NK-92 (cell line): ENCODE measurements around the gene KLHDC8A.
"Not testable (repeated sequence)": the region's sequence is repeated elsewhere in the genome, so short reads cannot be mapped to it uniquely, and the experiment has no call there.

Source experiments
- DNase-seq: peaks from one replicate; lab custom pipeline; 2025; ENCODE audit not compliant: unreplicated experiment; lab: John Stamatoyannopoulos, UW

Gene KLHDC8A

DNA sequence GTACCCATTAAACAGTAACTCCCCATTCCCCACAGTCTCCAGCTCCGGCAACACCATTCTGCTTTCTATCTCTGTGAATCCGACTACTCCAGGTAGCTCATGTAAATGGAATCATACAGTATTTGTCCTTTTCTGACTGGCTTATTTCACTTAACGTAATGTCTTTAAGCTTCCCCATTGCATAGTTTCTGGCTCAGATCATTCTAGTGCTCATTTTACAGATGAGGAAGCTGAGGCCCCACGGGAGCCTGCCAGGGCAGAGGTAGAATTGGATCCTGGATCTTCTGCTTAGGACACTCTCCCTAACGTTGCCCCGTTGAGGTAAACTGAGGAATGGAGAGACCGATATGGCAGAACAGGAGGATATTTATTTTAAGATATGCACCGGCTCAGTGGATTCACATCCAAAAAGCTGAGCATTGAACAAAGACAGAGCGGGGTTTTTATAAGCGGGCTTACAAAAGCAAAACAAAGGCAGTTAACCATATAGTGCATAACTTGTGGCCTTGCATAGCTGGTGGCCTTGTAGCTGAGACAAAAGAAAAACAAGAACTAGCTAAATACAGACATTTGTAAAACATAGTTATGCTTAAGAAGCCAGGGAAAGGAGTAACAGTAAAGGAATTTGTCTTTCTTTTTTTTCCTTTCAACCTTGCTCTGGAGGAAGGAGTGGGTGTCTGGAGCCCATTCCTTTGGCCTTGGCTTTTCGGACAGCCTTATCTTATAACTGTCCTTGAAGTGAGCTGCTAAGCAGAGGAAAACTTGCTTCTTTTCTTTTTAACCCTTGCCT is 15.3 kb upstream of the KLHDC8A start:
- no peak for DNase-seq

DNA sequence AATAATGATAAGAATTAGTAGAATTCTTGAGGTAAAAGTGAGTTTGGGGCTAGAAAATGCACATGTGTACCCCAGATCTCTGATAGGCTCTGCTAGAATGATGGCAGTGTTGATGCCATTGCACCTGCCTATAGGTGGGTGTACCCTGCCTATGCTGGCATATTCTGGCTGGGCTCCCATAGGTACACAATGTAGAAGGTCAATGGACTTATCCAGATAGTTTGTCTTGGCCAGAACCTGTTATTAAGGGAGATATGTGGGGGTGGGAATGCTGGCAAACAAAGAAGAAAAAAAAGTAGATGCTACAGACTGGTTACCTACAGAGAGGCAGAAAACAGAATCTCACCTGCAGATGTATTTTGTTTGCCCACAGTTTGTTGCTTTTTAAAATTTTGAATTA is 14.1 kb upstream of the KLHDC8A start:
- DNase-seq: no peak

DNA sequence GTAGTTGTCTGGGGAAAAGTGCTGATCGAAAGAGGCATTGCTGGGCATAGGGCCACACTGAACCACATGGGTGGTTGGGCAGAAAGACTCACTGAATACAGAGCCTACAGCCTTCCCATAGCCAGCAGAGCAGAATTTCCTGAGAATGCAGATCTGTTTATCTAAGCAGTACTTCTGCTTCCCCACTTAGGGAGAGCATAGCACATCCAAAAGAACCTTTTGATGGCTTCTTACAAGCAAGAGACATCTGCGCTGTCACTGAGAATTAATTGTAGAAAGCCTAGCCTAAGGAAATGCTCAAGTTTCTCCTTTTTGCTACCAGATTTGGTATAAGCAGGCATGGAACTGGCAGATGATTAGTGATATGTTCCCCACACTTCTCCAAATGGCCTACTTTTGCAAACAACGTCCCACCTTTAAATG is 13.0 kb upstream of the KLHDC8A start:
- DNase-seq: no peak

DNA sequence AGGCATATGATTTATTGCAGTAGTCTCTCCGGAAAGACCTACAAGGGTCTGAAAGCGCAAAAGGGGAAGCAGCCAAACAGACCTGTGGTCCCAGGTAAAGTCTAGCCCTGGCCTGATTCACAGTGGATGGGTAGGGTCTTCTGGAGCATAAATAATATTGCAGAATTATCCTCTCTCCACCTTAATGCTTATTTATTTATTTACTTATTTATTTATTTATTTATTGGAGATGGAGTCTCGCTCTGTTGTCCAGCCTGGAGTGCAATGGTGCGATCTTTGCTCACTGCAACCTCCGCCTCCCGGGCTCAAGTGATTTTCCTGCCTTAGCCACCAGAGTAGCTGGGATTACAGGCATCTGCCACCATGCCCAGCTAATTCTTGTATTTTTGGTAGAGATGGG is 11.8 kb upstream of the KLHDC8A start:
- DNase-seq: no peak

DNA sequence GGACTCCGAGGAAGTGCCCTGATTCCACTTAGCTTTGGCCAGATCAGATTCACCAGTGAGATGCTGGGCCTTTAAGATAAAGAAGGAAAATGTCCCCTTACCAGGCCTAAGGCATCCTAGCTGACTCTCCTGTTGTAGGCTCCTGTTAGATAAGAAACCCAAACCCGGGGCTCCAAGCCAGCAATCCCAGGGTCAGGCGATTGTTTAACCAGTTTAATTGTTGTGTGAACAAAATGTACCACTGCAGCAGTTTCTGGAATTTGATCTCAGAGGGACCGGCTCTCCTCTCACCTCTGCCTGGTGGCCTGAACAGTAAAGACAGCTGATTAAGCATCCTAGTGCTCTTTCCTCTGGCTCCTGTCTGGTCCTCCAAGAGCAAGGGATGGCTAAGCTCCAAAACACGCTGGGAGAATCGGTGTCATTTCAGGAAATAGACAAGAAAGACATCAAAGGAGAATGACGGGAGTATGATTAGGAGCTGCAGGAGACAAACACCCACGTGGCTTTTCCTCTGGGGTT is 9.3 kb upstream of the KLHDC8A start:
- DNase-seq: no peak

DNA sequence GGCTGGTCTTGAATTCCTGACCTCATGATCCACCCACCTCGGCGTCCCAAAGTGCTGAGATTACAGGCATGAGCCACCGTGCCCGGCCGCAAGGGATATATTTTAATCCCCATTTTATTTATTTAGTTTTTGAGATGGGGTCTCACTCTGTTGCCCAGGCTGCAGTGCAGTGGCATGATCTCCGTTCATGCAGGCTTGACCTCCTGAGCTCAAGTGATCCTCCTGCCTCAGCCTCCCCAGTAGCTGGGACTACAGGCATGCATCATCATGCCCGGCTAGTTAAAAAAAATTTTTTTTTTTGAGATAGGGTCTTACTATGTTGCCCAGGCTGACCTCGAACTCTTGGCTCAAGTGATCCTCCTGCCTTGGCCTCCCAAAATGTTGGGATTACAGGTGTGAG is 8.4 kb upstream of the KLHDC8A start:
- not testable (repeated sequence) for DNase-seq

DNA sequence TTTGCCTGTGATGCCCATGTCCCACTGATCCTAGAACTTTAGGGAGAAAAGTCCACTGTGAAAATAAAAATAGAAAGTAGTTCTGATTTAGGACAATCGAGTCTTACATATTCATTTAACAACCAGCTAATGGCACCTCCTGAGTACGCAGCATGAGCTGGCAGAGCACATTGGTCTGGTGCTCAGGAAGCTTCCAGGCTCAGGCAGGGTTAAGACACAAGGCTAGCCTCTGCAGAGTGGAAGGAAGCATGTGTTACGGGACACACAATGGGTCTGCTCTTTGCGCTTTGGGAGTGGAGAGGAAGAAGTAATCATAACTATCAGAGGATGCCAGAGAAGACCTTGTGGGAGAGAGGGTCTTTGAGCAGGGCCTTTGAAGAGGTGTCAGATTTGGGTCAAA is 4.2 kb upstream of the KLHDC8A start:
- no peak for DNase-seq

DNA sequence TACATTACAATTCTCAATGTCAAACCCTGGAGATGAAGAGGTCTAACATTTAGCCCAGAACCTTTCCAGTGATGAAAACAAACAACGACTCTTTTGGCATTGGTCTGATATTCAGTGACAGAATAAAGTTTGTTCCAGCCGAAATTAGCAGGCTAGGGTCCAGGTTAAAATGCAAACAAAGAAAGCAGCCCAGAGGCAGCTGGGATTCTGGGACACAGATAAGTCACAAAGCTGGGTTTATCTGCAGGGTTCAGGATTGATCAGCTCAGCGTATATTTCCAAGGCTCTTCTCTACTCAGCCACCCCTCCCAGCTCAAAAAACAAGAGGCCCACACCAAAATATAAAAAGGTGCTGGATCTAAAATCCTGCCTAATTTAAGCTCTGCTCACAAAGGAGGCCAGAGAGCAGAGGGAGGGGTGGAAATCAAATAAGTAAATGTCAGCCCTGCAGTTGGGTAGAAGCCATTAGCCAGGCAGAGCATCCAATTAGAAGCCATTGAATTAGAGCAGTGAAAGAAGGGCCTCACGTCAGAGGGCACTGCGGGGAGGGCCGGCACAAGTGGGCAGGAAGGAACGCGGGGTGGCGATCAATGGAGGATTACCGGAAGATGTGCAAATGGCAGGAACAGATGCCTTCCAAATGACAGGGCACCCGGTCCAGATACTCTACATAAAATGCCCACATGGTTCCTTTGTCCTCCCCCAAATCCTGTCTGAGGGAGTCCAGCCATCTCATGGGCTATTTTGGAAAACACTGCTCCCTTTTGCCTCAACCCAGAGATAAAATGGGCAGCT is 3.2 kb upstream of the KLHDC8A start:
- DNase-seq: no peak

DNA sequence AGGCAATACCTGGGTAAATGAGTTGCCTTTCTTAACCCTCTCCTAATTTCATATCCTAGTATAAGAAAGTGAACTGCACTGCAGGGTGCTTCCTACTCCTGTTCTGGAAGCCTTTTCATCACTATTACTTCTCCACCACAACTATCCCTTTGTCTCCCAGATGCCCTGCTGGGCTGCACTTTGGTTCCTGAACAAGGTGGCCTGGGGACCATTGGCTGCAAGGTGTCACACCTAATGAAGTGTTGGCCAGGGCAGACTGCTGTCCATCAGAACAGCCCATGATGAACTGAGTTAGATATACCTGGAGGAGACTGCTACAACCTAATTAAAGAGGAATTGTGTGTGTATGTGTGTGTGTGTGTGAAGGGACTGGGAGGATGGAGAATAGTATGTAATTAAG is 1.9 kb upstream of the KLHDC8A start:
- no peak for DNase-seq

DNA sequence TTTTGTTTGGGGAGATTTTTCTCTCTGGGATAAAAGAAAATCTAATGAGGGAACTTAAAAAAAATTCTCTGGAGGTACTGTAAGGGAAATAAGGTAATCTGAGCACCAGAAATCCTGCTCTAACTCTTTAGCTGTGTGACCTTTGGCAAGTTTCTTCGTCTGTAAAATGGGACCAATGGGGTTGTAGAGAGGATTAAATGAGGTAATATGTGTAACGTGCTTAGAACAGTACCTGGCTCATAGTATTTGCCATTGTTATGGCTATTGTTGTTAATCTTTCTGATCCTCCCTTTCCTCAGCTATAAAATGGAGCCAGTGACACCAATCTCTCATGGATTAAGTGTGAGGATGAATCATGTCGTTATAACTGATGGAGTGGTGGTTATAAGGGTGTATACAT is 845 bp upstream of the KLHDC8A start:
- no peak for DNase-seq

DNA sequence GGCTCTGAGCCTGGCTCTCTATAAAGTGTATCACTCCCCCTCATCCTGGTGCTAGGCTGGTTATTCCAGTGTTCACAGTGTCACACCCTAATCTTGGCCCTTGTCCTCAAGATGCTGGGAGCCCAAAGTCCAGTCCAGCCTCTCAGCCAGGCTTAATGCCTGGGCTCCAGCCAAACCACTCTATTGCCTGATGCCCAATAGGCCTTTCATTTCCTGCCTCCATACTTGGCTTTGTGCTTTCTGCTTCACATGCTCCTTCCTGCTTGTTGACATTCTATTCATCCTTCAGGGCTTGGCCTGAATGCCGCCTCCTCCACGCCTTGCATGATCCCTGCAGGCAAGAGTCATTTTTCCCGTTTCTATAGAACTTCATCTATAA is 1.7 kb downstream of the KLHDC8A start:
- no peak for DNase-seq

DNA sequence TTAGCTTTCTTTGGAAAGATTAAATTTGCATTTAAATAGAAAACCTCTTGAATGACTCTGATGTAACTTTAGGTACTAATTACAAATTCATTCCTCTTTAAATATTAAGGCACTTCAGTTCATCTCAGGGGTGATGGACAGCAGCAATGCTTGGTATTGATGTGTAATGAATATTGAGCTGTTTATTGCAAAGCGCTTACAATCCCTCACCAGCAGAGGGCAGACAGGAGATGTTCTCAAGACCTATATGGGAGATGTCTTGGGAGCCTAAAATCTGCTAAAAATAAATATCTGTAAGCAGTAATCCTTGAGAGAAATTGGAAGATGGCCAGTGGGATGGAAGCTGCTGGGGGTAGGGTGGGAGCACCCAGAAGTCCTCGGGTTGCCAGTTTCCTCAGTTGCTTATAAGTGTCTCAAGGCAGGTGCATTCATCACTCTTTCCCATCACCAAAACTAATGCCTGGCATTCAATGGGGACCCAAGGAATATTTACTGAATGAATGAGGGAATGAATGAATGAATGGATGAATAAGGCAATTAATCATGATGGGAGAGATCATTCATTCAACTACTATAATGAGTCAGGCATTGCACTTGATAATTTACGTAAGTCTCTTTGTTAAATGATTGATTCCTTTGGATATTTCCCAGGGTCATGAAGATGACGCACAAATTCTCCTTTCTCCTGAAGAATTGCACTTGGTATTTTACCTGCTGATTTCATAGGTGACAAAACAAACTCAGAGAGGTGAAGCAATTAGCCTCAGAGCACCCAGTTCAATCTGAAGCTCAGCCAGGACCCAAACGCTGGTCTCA is 2.3 kb downstream of the KLHDC8A start:
- peak; percentile 4 for DNase-seq

DNA sequence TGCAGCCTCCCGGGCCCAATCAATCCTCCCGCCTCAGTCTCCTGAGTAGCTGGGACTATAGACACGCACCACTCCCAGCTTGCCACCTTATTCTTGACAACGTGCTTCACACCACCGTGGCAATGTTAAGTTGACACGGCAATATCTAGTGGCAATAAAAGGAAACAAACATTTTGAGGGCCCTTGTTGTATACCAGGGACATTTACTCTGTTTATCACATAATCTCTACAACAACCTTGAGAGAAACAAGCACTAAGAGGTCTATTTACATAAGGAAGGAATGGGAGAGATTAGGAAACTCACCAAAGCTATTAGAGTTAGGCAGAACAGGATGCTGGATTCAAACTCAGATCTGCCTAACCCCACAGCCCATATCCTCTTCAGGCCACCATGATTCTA is 3.1 kb downstream of the KLHDC8A start:
- DNase-seq: no peak

DNA sequence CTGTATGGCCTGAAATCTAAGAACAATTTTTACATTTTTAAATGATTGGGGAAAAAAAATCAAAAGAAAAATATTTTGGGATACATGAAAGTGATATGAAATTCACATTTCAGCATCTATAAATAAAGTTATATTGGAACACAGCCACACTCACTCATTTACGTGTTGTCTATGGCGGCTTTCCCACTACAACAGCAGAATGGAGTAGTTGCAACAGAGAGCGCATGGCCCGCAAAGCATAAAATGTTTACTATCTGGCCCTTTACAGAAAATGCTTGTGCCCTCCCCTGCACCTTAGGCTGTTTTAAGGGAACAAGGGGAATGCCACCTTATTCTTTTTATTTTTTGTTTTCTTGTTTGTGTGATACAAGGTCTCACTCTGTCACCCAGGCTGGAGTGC is 3.5 kb downstream of the KLHDC8A start:
- DNase-seq: no peak

DNA sequence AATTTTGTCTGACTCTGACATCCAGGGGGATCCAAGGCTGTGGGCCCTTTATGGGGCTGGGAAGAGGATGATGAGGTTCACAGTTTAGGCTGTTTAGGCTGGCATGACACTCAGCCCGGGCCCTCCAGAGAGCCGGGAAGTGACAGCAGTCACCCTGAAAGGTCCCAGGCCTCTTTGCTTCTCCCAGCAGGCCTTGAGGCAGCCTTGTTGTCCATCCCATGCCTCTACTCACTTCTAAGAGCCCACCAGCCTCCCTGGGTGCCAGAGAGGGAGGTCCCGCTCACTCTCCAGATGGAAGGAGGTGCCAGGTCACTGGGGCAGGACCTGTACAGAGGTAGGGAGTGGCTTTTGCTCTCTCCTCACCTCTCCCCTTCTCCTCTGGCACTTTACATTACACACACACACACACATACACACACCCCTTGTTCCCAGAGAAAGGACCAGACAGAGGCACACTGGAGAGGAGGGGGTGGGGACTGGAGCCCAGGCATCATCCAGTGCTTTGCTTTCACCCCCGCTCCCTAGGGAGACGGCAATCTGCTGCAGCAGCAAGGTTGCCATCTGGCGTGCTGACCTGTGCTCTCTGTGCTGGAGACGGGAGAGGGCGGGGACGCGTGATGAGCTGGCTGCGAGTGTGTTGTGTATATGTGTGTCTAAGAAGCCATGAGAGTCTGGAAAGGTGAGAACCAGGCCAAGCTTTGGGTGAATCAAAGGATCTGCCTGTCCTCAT is 4.6 kb downstream of the KLHDC8A start:
- no peak for DNase-seq

DNA sequence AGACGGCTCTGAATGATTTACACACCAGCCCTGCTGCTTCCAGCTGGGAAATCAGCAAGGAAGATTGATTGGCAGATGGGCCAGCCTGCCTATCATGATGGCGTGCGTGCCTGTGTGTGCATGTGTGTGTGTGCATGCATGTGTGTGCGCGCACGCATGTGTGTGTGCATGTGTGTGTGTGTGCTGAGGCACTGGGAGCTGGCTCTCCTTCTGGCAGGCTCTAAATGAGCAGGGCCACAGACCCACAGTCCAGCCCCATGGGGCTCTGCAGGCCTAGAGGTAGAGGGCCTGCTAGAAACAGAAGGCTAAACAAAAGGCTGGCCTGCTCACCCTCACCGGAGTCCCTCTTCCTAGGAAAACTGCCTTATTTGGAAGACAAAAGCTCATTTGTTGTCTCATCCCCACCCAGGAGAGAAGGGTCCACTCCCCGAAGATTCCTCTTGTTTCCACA is 6.0 kb downstream of the KLHDC8A start:
- no peak for DNase-seq

DNA sequence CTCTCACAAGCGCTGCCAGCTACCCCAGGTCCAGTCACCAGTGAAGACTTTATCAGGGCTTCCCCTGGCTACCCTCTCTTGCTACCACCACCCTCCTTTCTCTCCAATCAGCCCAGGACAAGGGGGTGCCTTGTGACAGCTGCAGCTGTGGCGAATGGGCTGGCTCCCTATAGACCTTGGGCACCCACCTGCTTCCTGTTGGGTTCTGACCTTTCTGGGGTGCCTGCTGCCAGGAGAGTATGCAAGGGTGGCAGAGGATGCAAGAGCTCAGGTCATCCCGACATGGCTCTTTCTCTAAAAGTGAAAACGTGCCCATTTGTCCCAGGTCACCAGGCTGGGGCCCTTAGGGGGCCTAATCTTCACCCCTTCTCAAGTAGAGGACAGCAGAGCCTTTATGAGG is 6.6 kb downstream of the KLHDC8A start:
- DNase-seq: no peak

DNA sequence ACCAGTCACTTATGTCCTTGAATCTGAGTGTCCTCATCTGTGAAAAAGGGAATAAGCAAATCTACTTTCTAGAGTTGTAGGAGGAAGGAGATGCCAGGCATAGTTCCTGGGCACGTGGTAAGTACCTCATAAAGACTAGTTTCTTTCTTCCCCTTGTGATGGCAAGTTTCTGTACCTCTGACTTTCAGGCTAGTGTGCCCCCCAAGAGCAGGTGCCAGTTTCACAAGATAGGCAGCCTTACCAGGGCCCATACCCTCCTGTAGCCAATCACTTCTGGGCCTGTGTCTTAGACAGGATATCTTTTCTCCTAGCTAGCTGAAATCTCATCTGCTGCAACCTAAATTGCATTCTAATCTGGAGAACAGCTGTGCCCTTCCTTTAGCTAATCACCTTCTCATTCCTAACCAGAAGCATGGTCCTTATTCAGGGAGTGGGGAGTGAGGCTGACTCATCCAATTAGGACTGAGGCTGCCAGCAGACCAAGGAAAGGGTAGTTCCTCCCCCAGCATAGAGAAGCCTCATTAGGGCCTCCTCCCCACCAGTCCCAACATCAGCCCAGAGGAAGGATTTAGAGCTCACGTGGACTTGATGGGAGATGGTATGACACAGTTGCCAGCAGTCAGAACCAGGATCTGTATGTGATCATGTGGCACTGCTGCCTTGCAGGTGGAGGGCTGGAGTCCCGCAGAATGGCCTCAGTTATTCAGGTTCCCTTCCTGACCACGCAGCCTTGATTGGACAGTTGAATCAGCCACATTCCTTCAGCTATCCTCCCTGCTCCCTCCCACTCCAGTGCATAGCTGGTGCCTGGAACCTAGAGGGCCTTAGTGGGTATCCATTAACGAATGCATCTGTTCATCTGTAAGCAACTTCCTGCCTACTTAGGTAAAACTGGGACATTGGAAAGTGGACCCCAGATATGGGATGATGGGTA is 7.9 kb downstream of the KLHDC8A start:
- DNase-seq: no peak

DNA sequence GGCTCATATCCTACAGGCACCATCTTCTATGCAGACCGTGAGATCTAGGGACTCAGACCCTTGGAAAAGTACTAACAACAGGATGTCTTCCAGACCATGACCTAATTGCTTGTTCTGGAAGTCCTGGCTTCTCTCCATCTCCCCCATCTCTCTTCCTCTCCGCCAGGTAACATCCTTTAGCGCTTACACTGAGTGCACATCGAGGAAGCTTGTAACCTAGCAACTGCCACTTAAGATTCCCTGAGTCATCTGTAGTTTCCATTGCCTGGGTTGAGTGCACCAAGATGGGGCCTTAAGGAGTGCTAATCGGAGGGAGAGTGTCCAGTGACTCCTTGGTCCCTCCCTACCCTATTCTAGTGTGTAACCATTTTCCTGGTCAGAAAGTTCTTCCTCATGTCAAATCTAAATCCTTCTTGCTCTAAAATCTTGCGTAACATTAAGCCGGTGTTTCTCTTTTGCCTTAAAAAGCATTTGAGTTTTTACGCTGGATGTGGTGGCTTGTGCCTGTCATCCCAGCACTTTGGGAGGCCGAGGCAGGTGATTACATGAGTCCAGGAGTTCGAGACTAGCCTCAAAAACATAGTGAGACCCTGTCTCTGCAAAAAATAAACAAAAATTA is 9.7 kb downstream of the KLHDC8A start:
- DNase-seq: no peak
